BE2C (cell line): Measurements from ENCODE around the gene EXOC3.
"Not testable (repeated sequence)": the region's sequence is repeated elsewhere in the genome, so short reads cannot be mapped to it uniquely, and the experiment has no call there.

ENCODE experiments used
- DNase-seq: peaks from one replicate; pipeline ENCODE4 v3.0.0-alpha.2; 2020
- H3K27me3 ChIP-seq: fragments of 250-450 bp; sonication (Bioruptor Pico); 2 replicates; pipeline ENCODE4 v1.5.1; 2020; ENCODE audit warnings: mild to moderate bottlenecking
- H3K36me3 ChIP-seq: fragments of 250-450 bp; sonication (Bioruptor Pico); 2 replicates; pipeline ENCODE4 v1.5.1; 2020; ENCODE audit warnings: mild to moderate bottlenecking
- H3K4me1 ChIP-seq: fragments of 250-450 bp; sonication (Bioruptor Pico); 2 replicates; pipeline ENCODE4 v1.5.1; 2020
- H3K4me3 ChIP-seq: 2 replicates; pipeline ENCODE4 v1.5.1; 2011; ENCODE audit warnings: low read depth, low read length
- H3K9me3 ChIP-seq: fragments of 250-450 bp; sonication (Bioruptor Pico); 2 replicates; pipeline ENCODE4 v1.5.1; 2020
- CTCF ChIP-seq: IDR thresholded peaks from 2 replicates; pipeline ENCODE4 v1.5.1; 2012; ENCODE audit warnings: mild to moderate bottlenecking, low read depth, low read length

EXOC3 gene

GRCh38 chr5:401146-402034, 41.6 kb upstream of the EXOC3 start:
- Histone ChIP-seq H3K36me3 (no peaks in the 10 kb centered on the region), H3K9me3 (no peaks in the 10 kb centered on the region), H3K4me1 (no peaks in the 10 kb centered on the region), H3K27me3 (no peaks in the 10 kb centered on the region), H3K4me3 (no peak overlapping the region)
- no peak for DNase-seq
- no peak for TF ChIP-seq CTCF

GRCh38 chr5:402219-402614, 40.8 kb upstream of the EXOC3 start:
- H3K9me3 ChIP-seq, H3K27me3 ChIP-seq, DNase-seq, H3K4me1 ChIP-seq, H3K4me3 ChIP-seq, H3K36me3 ChIP-seq: not testable (repeated sequence)

- Histone ChIP-seq H3K9me3 (no peaks in the 10 kb centered on the region), H3K4me1 (no peaks in the 10 kb centered on the region), H3K36me3 (no peaks in the 10 kb centered on the region), H3K27me3 (no peaks in the 10 kb centered on the region), H3K4me3 (no peak overlapping the region)
- TF ChIP-seq CTCF = no peak; the same call in 1 of the 2 replicates
- no peak for DNase-seq
Measured at GRCh38 chr5:402615-403359, 40.2 kb upstream of the EXOC3 start.

GRCh38 chr5:403995-404394, 39.0 kb upstream of the EXOC3 start:
- Histone ChIP-seq H3K4me1 (no peaks in the 10 kb centered on the region), H3K27me3 (no peaks in the 10 kb centered on the region), H3K9me3 (no peaks in the 10 kb centered on the region), H3K4me3 (no peak overlapping the region), H3K36me3 (no peaks in the 10 kb centered on the region)
- no peak for TF ChIP-seq CTCF
- DNase-seq = no peak

GRCh38 chr5:404666-405241, 38.2 kb upstream of the EXOC3 start:
- no peak for TF ChIP-seq CTCF
- no peaks in the 10 kb centered on the region for H3K4me1 ChIP-seq

GRCh38 chr5:405421-405820, 37.6 kb upstream of the EXOC3 start:
- no peak for DNase-seq
- Histone ChIP-seq H3K4me1 (no peaks in the 10 kb centered on the region), H3K4me3 (no peak overlapping the region), H3K9me3 (no peaks in the 10 kb centered on the region), H3K36me3 (no peaks in the 10 kb centered on the region), H3K27me3 (no peaks in the 10 kb centered on the region)
- no peak for TF ChIP-seq CTCF

More at GRCh38 chr5:404666-405241, 38.2 kb upstream of the EXOC3 start:
- H3K9me3 ChIP-seq = no peaks in the 10 kb centered on the region
- no peak for DNase-seq
- no peaks in the 10 kb centered on the region for H3K27me3 ChIP-seq
- no peak overlapping the region for H3K4me3 ChIP-seq
- no peaks in the 10 kb centered on the region for H3K36me3 ChIP-seq
